Muscle layer of duodenum (tissue), 2 donors: ENCODE data around the gene RPL39.
"Not testable (repeated sequence)": the region's sequence is repeated elsewhere in the genome, so short reads cannot be mapped to it uniquely, and the experiment has no call there.

Experiments
- H3K27ac ChIP-seq: one replicate; pipeline ENCODE4 v1.7.0; 2013; ENCODE audit warnings: mild to moderate bottlenecking, low read length
- H3K27me3 ChIP-seq: one replicate; pipeline ENCODE4 v1.7.0; 2013; ENCODE audit warnings: low read depth, mild to moderate bottlenecking, control low read depth, low read length
- H3K36me3 ChIP-seq, 2 donors: one replicate each; pipeline ENCODE4 v1.7.0; 2013; ENCODE audit warnings: low read length in 2 of 2, control low read depth in 1 of 2, mild to moderate bottlenecking in 1 of 2; ENCODE audit not compliant: insufficient read depth in 2 of 2, control insufficient read depth in 1 of 2
- H3K4me1 ChIP-seq, 2 donors: one replicate each; pipeline ENCODE4 v1.7.0; 2013; ENCODE audit warnings: low read length in 2 of 2, mild to moderate bottlenecking in 2 of 2, control low read depth in 1 of 2, moderate library complexity in 1 of 2; ENCODE audit not compliant: insufficient read depth in 2 of 2, control insufficient read depth in 1 of 2
- H3K4me3 ChIP-seq, 2 donors: one replicate each; pipeline ENCODE4 v1.7.0; 2013; ENCODE audit warnings: low read length in 2 of 2, low read depth in 1 of 2, mild to moderate bottlenecking in 1 of 2
- H3K9me3 ChIP-seq, 2 donors: one replicate each; pipeline ENCODE4 v1.7.0; 2013; ENCODE audit warnings: low read length in 2 of 2, control low read depth in 1 of 2, mild to moderate bottlenecking in 1 of 2; ENCODE audit not compliant: control insufficient read depth in 1 of 2
- donor health status: healthy.

RPL39 gene

GRCh38 chrX:119791437-119792231, at the start of gene RPL39:
Gene RPL39 (minus strand): TSS chrX:119791630. CDS start chrX:119791576, 54 bp downstream.
- H3K36me3 ChIP-seq, result peaks cover 4 to 10% of the 10 kb centered on the region in 2 donors
- H3K4me1 ChIP-seq, result peaks cover 0 to 8% of the 10 kb centered on the region in 2 donors
- peak within 1 kb of the TSS; percentile 64 to 75 for H3K4me3 ChIP-seq
- no peaks in the 10 kb centered on the region for H3K27me3 ChIP-seq
- H3K27ac ChIP-seq, result peak within 1 kb of the TSS; percentile 92
- no peaks in the 10 kb centered on the region for H3K9me3 ChIP-seq

GRCh38 chrX:119833905-119834304, 42.5 kb upstream of the RPL39 start:
- Histone ChIP-seq H3K4me3 (no peak overlapping the region), H3K4me1 (no peaks in the 10 kb centered on the region), H3K9me3 (no peaks in the 10 kb centered on the region), H3K27me3 (no peaks in the 10 kb centered on the region), H3K27ac (no peak overlapping the region), H3K36me3 (peaks cover 9 to 23% of the 10 kb centered on the region in 2 donors)

GRCh38 chrX:119828446-119828845, 37.0 kb upstream of the RPL39 start:
- Histone ChIP-seq H3K4me3 (no peak overlapping the region), H3K4me1 (no peaks in the 10 kb centered on the region), H3K27me3 (no peaks in the 10 kb centered on the region), H3K36me3 (no peaks in the 10 kb centered on the region), H3K9me3 (no peaks in the 10 kb centered on the region), H3K27ac (no peak overlapping the region)

- Histone ChIP-seq H3K4me3 (no peak overlapping the region), H3K9me3 (no peaks in the 10 kb centered on the region), H3K36me3 (no peaks in the 10 kb centered on the region), H3K27me3 (no peaks in the 10 kb centered on the region), H3K4me1 (no peaks in the 10 kb centered on the region), H3K27ac (no peak overlapping the region)
Observed at GRCh38 chrX:119826399-119826959, 35.0 kb upstream of the RPL39 start.

GRCh38 chrX:119824221-119824620, 32.8 kb upstream of the RPL39 start:
- not testable (repeated sequence) for H3K4me3 ChIP-seq, H3K27ac ChIP-seq, H3K27me3 ChIP-seq, H3K4me1 ChIP-seq, H3K36me3 ChIP-seq, H3K9me3 ChIP-seq

GRCh38 chrX:119821703-119822102, 30.3 kb upstream of the RPL39 start:
- H3K27ac ChIP-seq, H3K4me1 ChIP-seq, H3K9me3 ChIP-seq, H3K27me3 ChIP-seq, H3K36me3 ChIP-seq, H3K4me3 ChIP-seq: not testable (repeated sequence)

- no peaks in the 10 kb centered on the region for H3K4me1 ChIP-seq
- no peaks in the 10 kb centered on the region for H3K27me3 ChIP-seq
- no peak overlapping the region for H3K4me3 ChIP-seq
- H3K36me3 ChIP-seq, result no peaks in the 10 kb centered on the region
- no peaks in the 10 kb centered on the region for H3K9me3 ChIP-seq
- no peak overlapping the region for H3K27ac ChIP-seq
Observed at GRCh38 chrX:119817130-119817690, 25.8 kb upstream of the RPL39 start.

GRCh38 chrX:119816300-119816699, 24.9 kb upstream of the RPL39 start:
- Histone ChIP-seq H3K9me3 (no peaks in the 10 kb centered on the region), H3K4me3 (no peak overlapping the region), H3K27ac (no peak overlapping the region), H3K4me1 (no peaks in the 10 kb centered on the region), H3K27me3 (no peaks in the 10 kb centered on the region), H3K36me3 (no peaks in the 10 kb centered on the region)

- H3K4me3 ChIP-seq, result no peak overlapping the region
- H3K4me1 ChIP-seq, result no peaks in the 10 kb centered on the region
- no peaks in the 10 kb centered on the region for H3K36me3 ChIP-seq
- no peak overlapping the region for H3K27ac ChIP-seq
- H3K9me3 ChIP-seq, result no peaks in the 10 kb centered on the region
- H3K27me3 ChIP-seq, result no peaks in the 10 kb centered on the region
Observed at GRCh38 chrX:119809185-119809666, 17.8 kb upstream of the RPL39 start.

- not testable (repeated sequence) for H3K36me3 ChIP-seq, H3K27me3 ChIP-seq, H3K27ac ChIP-seq
Observed at GRCh38 chrX:119808461-119808860, 17.0 kb upstream of the RPL39 start.

GRCh38 chrX:119802546-119802945, 11.1 kb upstream of the RPL39 start:
- H3K36me3 ChIP-seq, result no peaks in the 10 kb centered on the region
- H3K27ac ChIP-seq, result no peak overlapping the region
- H3K27me3 ChIP-seq, result no peaks in the 10 kb centered on the region
- H3K4me3 ChIP-seq, result no peak overlapping the region
- no peaks in the 10 kb centered on the region for H3K9me3 ChIP-seq
- H3K4me1 ChIP-seq, result no peaks in the 10 kb centered on the region

More at GRCh38 chrX:119808461-119808860, 17.0 kb upstream of the RPL39 start:
- not testable (repeated sequence) for H3K9me3 ChIP-seq, H3K4me1 ChIP-seq, H3K4me3 ChIP-seq
